T-cell (primary cell): ENCODE data around the gene SPON1. TPM values are rescaled to one million over a fixed set of nuclear protein-coding genes. Genes with fewer than 3 reads are reported as not detected.

Source experiments
- ATAC-seq, 4 experiments: fragments of 200-7000 bp in 3 of 4; fragments of 150-1000 bp in 1 of 4; cut with Tn5 transposase; replicated peaks in 1 of 4; 1 replicate in 3 of 4; 2 replicates in 1 of 4; pipeline ENCODE4 v1.10.0; 2021; ENCODE audit warnings: moderate library complexity in 3 of 4, mild to moderate bottlenecking in 2 of 4, moderate number of reproducible peaks in 1 of 4
- CTCF ChIA-PET, 2 donors: fragments of 300-600 bp; sonication (Branson Sonifier 250); formaldehyde crosslinking; loops; one replicate each; lab custom pipeline; 2022; ENCODE audit warnings: antibody characterized with exemption in 2 of 2; lab: Charles Lee
- POLR2A ChIA-PET, 2 donors: fragments of 300-600 bp; sonication (Branson Sonifier 250); formaldehyde crosslinking; loops; one replicate each; lab custom pipeline; 2022; ENCODE audit warnings: antibody characterized with exemption in 2 of 2; lab: Charles Lee
- DNase-seq, 35 experiments: peaks; one replicate each; pipeline versions ENCODE4 v3.0.0 to v3.0.0-alpha.2; 2013 to 2023
- H3K27ac ChIP-seq: one replicate; pipeline ENCODE4 v1.5.1; 2013; ENCODE audit warnings: low read length
- H3K27me3 ChIP-seq, 2 experiments: replicated peaks in 1 of 2; 1 replicate in 1 of 2; 2 replicates in 1 of 2; pipeline versions ENCODE4 v1.6.1 to v1.7.0; 2013; ENCODE audit warnings: low read length in 1 of 2, mixed read lengths in 1 of 2; ENCODE audit not compliant: control insufficient read depth in 2 of 2, insufficient read depth in 2 of 2; ENCODE audit errors: extremely low read depth in 1 of 2
- H3K36me3 ChIP-seq, 2 donors: 1 replicate in 1 of 2; 2 replicates in 1 of 2; pipeline versions ENCODE4 v1.6.1 to v1.7.0; 2013; ENCODE audit warnings: low read length in 1 of 2; ENCODE audit not compliant: control insufficient read depth in 2 of 2, insufficient read depth in 1 of 2; ENCODE audit errors: extremely low read depth in 1 of 2
- H3K4me1 ChIP-seq, 2 experiments: 1 replicate in 1 of 2; 2 replicates in 1 of 2; pipeline versions ENCODE4 v1.6.1 to v1.7.0; 2013; ENCODE audit warnings: low read length in 2 of 2, mixed read lengths in 1 of 2; ENCODE audit not compliant: insufficient read depth in 2 of 2, control insufficient read depth in 1 of 2; ENCODE audit errors: extremely low read depth in 1 of 2
- H3K4me3 ChIP-seq, 2 donors: 1 replicate in 1 of 2; 2 replicates in 1 of 2; pipeline versions ENCODE4 v1.5.1 to v1.7.0; 2013; ENCODE audit warnings: mild to moderate bottlenecking in 2 of 2, low read length in 1 of 2, moderate library complexity in 1 of 2; ENCODE audit not compliant: control insufficient read depth in 1 of 2; ENCODE audit errors: extremely low read depth in 1 of 2
- H3K9me3 ChIP-seq: 2 replicates; pipeline ENCODE4 v1.7.0; 2013
- H3K27ac Mint-ChIP-seq, 2 donors: one replicate each; pipeline ENCODE4 v1.8.0; 2020 to 2021; ENCODE audit warnings: mild to moderate bottlenecking in 2 of 2, mixed read lengths in 2 of 2
- H3K27me3 Mint-ChIP-seq, 2 donors: one replicate each; pipeline ENCODE4 v1.8.0; 2021 to 2022; ENCODE audit warnings: mixed read lengths in 2 of 2
- H3K36me3 Mint-ChIP-seq: one replicate; pipeline ENCODE4 v1.8.0; 2021; ENCODE audit warnings: mixed read lengths
- H3K4me1 Mint-ChIP-seq, 3 donors: one replicate each; pipeline ENCODE4 v1.8.0; 2020 to 2022; ENCODE audit warnings: mixed read lengths in 3 of 3, mild to moderate bottlenecking in 1 of 3
- H3K4me3 Mint-ChIP-seq, 3 donors: one replicate each; pipeline ENCODE4 v1.8.0; 2020 to 2022; ENCODE audit warnings: mild to moderate bottlenecking in 3 of 3, mixed read lengths in 3 of 3, moderate library complexity in 3 of 3
- H3K9me3 Mint-ChIP-seq, 3 donors: one replicate each; pipeline ENCODE4 v1.8.0; 2020 to 2022; ENCODE audit warnings: mixed read lengths in 3 of 3
- WGBS: methylation state at CpG from one replicate; pipeline ENCODE4 v1.1.5; 2013; ENCODE audit warnings: missing lambda C conversion rate; ENCODE audit not compliant: insufficient coverage; 5-methylcytosine and 5-hydroxymethylcytosine counted together
- total RNA-seq, 35 experiments: library from RNA in 6 of 35; stranded (reverse) in 6 of 35; fragments of 120-200 nt in 1 of 35; gene quantifications; one replicate each; pipeline versions ENCODE4 v1.2.1 to v1.2.4 and lab custom pipeline; 2013 to 2026

Gene SPON1
- total RNA-seq, 5 donors from 2014 or later (not counting 1 experiment from before 2014, with no cell fraction given): 1.0 to 38.2 (median 28.8) TPM

DNA sequence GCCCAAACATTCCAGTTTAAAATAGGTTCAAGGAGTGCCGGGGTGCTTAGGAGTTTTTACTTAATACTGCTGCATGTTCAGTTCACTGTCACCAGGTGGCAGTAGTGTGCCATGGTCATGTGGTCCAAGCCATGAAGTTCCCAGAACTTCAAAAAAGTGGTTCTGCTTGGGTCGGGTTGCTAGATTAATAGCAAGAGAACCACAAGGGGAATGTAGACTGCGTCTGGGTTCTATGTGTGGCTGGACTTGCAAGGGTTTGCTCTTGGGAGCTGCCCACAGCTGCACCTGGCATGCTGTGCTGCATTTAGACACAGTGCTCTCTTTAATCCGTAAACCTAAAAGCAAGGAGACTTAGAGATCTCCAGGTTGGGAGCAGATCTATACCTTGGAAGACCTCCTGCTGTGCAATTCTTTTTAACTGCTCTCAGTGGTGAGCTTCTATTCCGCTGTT lies 6.5 kb upstream of the SPON1 start:
- peaks cover 0 to 5% (median 3%) of the 10 kb centered on the region in 3 donors for H3K4me1 Mint-ChIP-seq
- Histone ChIP-seq H3K4me3 (no peak overlapping the region), H3K27me3 (peaks cover 0 to 4% of the 10 kb centered on the region in 2 experiments), H3K36me3 (no peaks in the 10 kb centered on the region), H3K9me3 (no peaks in the 10 kb centered on the region), H3K27ac (no peak overlapping the region), H3K4me1 (peaks cover 0 to 3% of the 10 kb centered on the region in 2 experiments)
- no peak overlapping the region for H3K4me3 Mint-ChIP-seq
- H3K36me3 Mint-ChIP-seq: no peaks in the 10 kb centered on the region
- H3K9me3 Mint-ChIP-seq: no peaks in the 10 kb centered on the region
- peaks cover 14 to 16% of the 10 kb centered on the region in 2 donors for H3K27me3 Mint-ChIP-seq
- peak; percentile 57 to 81 (median 72) for ATAC-seq
- POLR2A ChIA-PET: interaction anchor here in 1 of 2 donors (0.6 kb wide), 1 partner anchor 191 kb away, joined by 6 read pairs; no protein-coding TSS in a partner anchor
- CTCF ChIA-PET: interaction anchor here (0.6 to 3.9 kb wide), 17 partner anchors 13 to 951 kb away, joined by 3 to 34 read pairs (median 4); no protein-coding TSS in a partner anchor
- no peak overlapping the region for H3K27ac Mint-ChIP-seq
- peak in 34 of 35 experiments; percentile 25 to 90 (median 49) for DNase-seq
- WGBS: 40% methylated on average over 3 of the region's 5 CpGs

DNA sequence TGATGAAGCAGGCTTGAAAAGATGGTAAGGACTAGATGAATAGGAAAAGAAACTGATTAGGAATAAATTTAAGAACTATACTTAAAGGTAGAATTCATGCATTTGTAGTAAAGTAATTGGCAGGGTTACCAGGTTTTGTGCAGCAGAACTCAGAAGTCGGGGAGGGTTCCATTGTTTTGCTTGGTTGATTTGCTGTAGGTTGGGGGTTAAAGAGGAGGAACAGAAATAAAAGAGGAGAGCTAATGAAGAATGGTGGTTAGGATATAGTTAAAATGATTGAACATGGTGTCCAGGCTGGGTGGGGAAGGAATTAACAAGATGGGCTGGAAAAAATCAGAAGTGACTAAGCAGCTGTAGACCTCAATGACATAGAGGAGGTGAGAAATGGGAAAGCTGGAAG lies 5.5 kb upstream of the SPON1 start:
- Histone ChIP-seq H3K27me3 (peaks cover 0 to 14% of the 10 kb centered on the region in 2 experiments), H3K4me3 (no peak overlapping the region)
- H3K27ac Mint-ChIP-seq: no peak overlapping the region

DNA sequence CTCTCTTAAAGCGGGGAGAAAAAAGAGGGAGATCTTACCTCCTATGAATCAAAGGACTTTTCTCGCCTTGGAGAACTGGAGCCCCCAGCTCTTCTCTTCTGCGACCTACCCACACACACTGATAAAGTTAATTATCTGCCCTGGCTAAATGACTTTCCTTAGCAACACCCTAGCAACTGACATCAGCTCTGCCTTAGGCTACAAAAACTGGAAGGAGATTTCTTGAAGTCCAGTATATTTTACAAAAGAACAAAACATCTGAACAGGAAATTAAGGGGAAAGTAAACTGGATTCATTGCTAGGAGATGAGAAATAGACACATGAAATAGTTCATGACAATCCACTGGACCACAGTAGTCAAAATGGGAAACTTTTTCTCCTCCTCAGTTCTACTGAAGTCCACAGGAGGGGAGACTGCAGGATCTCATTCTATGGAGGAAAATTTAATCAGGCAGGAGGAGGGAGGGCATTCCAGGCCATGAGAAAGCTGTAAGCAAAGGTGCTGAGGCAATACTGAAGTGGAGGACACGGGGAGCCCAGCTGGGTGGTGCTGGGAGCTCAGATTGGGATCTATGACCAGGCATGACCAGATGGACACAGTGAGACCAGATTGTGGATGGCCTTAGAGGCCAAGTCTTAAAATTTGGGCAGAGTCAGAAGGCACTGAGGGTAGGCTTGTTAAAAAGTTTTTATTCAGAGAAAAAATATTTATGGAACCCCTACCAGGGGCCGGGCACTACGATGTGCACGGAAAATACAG lies 3.7 kb upstream of the SPON1 start:
- Mint-ChIP-seq H3K4me3 (no peak overlapping the region), H3K27ac (no peak overlapping the region), H3K36me3 (no peaks in the 10 kb centered on the region), H3K9me3 (no peaks in the 10 kb centered on the region), H3K4me1 (peaks cover 5 to 11% (median 11%) of the 10 kb centered on the region in 3 donors), H3K27me3 (peaks cover 21 to 30% of the 10 kb centered on the region in 2 donors)
- Histone ChIP-seq H3K4me3 (no peak overlapping the region), H3K27ac (no peak overlapping the region), H3K27me3 (peaks cover 0 to 31% of the 10 kb centered on the region in 2 experiments), H3K4me1 (peaks cover 0 to 20% of the 10 kb centered on the region in 2 experiments), H3K9me3 (no peaks in the 10 kb centered on the region), H3K36me3 (no peaks in the 10 kb centered on the region)
- DNase-seq: no peak
- ATAC-seq: no peak
- CTCF ChIA-PET: interaction anchor here in 1 of 2 donors (0.6 to 0.8 kb wide), 2 partner anchors 93 to 189 kb away, joined by 3 read pairs; no protein-coding TSS in a partner anchor
- WGBS: 54% methylated on average over 1 of the region's 7 CpGs
- POLR2A ChIA-PET: no interaction called here

More for the DNA sequence above, 5.5 kb upstream of the SPON1 start:
- no peaks in the 10 kb centered on the region for H3K36me3 Mint-ChIP-seq
- H3K4me3 Mint-ChIP-seq: no peak overlapping the region
- no peaks in the 10 kb centered on the region for H3K36me3 ChIP-seq
- peaks cover 0 to 4% of the 10 kb centered on the region in 2 experiments for H3K4me1 ChIP-seq
- DNase-seq (no peak), ATAC-seq (no peak)
- H3K27me3 Mint-ChIP-seq: peaks cover 17 to 20% of the 10 kb centered on the region in 2 donors
- WGBS: 75% methylated on average over 1 of the region's 1 CpG
- H3K9me3 Mint-ChIP-seq: no peaks in the 10 kb centered on the region
- ChIA-PET CTCF (interaction anchor here (0.5 to 3.9 kb wide), 26 partner anchors 10 to 499 kb away, joined by 3 to 34 read pairs (median 4); no protein-coding TSS in a partner anchor), POLR2A (interaction anchor here in 1 of 2 donors (1.3 kb wide), 1 partner anchor 191 kb away, joined by 4 read pairs; no protein-coding TSS in a partner anchor)
- H3K9me3 ChIP-seq: no peaks in the 10 kb centered on the region
- H3K27ac ChIP-seq: no peak overlapping the region
- H3K4me1 Mint-ChIP-seq: peaks cover 0 to 6% (median 5%) of the 10 kb centered on the region in 3 donors

DNA sequence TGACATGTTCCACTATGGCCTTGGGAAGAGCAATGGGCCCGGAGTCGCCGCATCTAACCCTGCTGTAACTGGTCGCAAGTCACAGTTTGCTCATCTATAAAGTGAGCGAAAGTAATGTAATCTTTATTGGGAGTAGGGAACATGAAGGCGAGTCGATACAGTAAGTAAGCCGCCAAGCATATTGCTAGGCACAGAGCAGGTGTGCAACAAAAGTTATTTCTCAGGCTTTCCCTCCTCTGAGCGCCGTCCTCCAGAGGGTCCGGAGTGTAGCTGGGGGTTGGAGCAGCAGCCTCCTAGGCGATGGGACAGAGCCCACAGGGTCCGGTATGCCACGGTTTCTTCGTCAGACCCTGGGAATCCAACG lies 343 bp upstream of the SPON1 start:
- no peak overlapping the region for H3K27ac ChIP-seq
- CTCF ChIA-PET: interaction anchor here in 1 of 2 donors (0.6 kb wide), 1 partner anchor 271 kb away, joined by 6 read pairs; no protein-coding TSS in a partner anchor
- H3K9me3 Mint-ChIP-seq: no peaks in the 10 kb centered on the region
- H3K4me1 Mint-ChIP-seq: peaks cover 10 to 22% (median 21%) of the 10 kb centered on the region in 3 donors
- peaks cover 12 to 45% of the 10 kb centered on the region in 2 experiments for H3K27me3 ChIP-seq
- DNase-seq: no peak
- no peaks in the 10 kb centered on the region for H3K9me3 ChIP-seq
- peak overlapping the region; percentile 16 to 72 for H3K4me3 ChIP-seq
- peak overlapping the region in 1 of 2 donors; percentile 23 for H3K27ac Mint-ChIP-seq
- peaks cover 43 to 56% of the 10 kb centered on the region in 2 donors for H3K27me3 Mint-ChIP-seq
- no peaks in the 10 kb centered on the region for H3K36me3 ChIP-seq
- peak overlapping the region; percentile 49 to 76 (median 69) for H3K4me3 Mint-ChIP-seq
- no peaks in the 10 kb centered on the region for H3K36me3 Mint-ChIP-seq
- peaks cover 0 to 25% of the 10 kb centered on the region in 2 experiments for H3K4me1 ChIP-seq
- POLR2A ChIA-PET: no interaction called here
- ATAC-seq: peak in 1 of 4 experiments; percentile 3
- WGBS: 52% methylated on average over 14 of the region's 16 CpGs

DNA sequence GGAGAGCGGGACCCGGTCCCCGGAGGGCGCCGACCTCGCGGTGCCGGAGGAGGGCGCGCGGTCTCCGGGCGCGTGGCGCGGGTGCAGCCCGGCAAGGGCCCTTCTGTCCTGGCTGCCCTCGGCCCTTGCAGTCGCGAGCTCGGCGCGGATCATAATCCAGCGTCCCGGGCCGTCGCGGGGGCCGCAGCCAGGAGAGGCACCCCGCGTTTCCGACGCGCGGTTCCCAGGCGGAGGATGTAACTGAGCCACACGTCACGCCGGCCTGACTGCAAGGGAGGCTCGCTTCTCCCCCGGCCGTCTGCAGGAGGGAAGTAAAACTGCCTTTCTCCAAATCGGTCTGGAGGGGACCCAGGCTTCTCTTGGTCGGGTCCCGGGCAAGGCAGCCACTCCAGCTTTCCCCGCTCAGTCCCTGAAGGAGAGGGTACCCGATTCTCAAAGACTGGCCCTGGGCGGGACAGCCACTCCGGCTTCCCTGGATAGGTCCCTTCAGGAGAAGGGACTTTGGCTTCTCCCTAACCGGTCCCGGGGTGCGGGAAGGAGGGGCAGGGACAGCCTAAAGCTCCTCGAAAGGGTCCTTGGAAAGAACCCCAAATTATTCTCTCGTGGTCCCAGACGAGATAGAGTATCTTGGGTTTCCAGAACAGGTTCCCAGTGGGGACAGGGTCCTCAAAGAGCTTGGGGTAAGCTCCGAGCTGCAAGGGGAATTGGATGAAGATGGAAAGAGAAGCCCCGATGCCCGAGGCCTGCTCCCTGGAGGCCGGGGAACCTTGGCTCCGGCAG lies 836 bp downstream of the SPON1 start:
- peaks cover 12 to 45% of the 10 kb centered on the region in 2 experiments for H3K27me3 ChIP-seq
- WGBS: 2% methylated on average over 54 of the region's 60 CpGs
- Mint-ChIP-seq H3K9me3 (no peaks in the 10 kb centered on the region), H3K27ac (peak overlapping the region in 1 of 2 donors; percentile 41), H3K4me1 (peaks cover 10 to 22% (median 21%) of the 10 kb centered on the region in 3 donors), H3K36me3 (no peaks in the 10 kb centered on the region), H3K4me3 (peak overlapping the region; percentile 76 to 81 (median 76)), H3K27me3 (peaks cover 49 to 59% of the 10 kb centered on the region in 2 donors)
- peak in 20 of 35 experiments; percentile 7 to 55 (median 28) for DNase-seq
- H3K4me3 ChIP-seq: peak overlapping the region; percentile 16 to 72
- no peak overlapping the region for H3K27ac ChIP-seq
- H3K36me3 ChIP-seq: no peaks in the 10 kb centered on the region
- POLR2A ChIA-PET: interaction anchor here in 1 of 2 donors (0.6 kb wide), 1 partner anchor 18 kb away, joined by 3 read pairs; no protein-coding TSS in a partner anchor
- peak; percentile 62 to 66 (median 64) for ATAC-seq
- H3K4me1 ChIP-seq: peaks cover 0 to 25% of the 10 kb centered on the region in 2 experiments
- CTCF ChIA-PET: interaction anchor here (0.8 to 1.7 kb wide), 4 partner anchors 89 to 191 kb away, joined by 3 to 5 read pairs (median 3); no protein-coding TSS in a partner anchor
- H3K9me3 ChIP-seq: no peaks in the 10 kb centered on the region
